ENCODE results near the gene TLL1. TPM values are rescaled to one million over a fixed set of nuclear protein-coding genes. Genes with fewer than 3 reads are reported as not detected.

TLL1 gene
- total and polyA plus RNA-seq, 4 donors: 0.04 to 0.25 (median 0.05) TPM; not detected in 1

DNA sequence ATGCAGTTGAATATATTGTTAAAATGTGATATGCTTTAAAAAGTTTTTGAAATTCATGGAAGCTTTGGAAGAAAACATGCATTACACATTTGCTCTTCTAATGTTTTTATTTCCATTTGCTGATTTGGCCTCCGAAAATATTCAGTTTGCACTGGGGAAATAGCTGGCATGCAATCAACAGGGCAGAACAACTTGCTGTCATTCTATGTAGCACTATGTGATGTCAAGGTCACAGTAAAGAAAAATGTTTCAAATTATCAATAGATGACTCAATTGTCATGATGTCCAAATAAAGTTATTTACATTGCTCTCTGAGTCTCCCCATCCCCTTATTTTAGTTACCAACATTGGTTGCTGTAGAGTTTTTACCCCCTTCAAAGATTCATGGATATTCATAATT is 119.2 kb downstream of the TLL1 start:
- no peak overlapping the region for H3K27ac ChIP-seq (ENCODE audit: low read depth in 1 of 2, low read length in 2 of 2)
- TF ChIP-seq YY1 (IDR thresholded peaks at IDR 0.05): no peak
- TF ChIP-seq RXRA (IDR thresholded peaks at IDR 0.05): no peak
- no peak for TF ChIP-seq SP1 (IDR thresholded peaks at IDR 0.05)
- TF ChIP-seq FOXA2 (IDR thresholded peaks at IDR 0.05): no peak
- no peak for TF ChIP-seq GABPA (IDR thresholded peaks at IDR 0.05 in 1 of 2, conservative IDR thresholded peaks at IDR 0.05 in 1 of 2)
- TF ChIP-seq HNF4G (IDR thresholded peaks at IDR 0.05): no peak
- TF ChIP-seq NR2F2 (IDR thresholded peaks at IDR 0.05): no peak
- TF ChIP-seq TAF1 (conservative IDR thresholded peaks at IDR 0.05): no peak
- H3K4me1 ChIP-seq (ENCODE audit: control insufficient read depth in 4 of 4, insufficient read depth in 4 of 4, low read length in 3 of 4): no peaks in the 10 kb centered on the region
- 56% methylated on average over 1 of the region's 1 CpG for WGBS
- H3K4me3 ChIP-seq (ENCODE audit: low read depth in 1 of 3, low read length in 3 of 3): no peak overlapping the region
- H3K27me3 ChIP-seq (ENCODE audit: control insufficient read depth in 4 of 4, insufficient read depth in 4 of 4, low read length in 3 of 4): no peaks in the 10 kb centered on the region
- no peaks in the 10 kb centered on the region for H3K9me3 ChIP-seq (ENCODE audit: control insufficient read depth in 4 of 4, low read length in 3 of 4)
- H3K9ac ChIP-seq (ENCODE audit: low read depth in 1 of 2, low read length in 2 of 2): no peak overlapping the region
- no peak for DNase-seq (ENCODE audit: low spot score)
- H3K36me3 ChIP-seq (ENCODE audit: control insufficient read depth in 4 of 4, insufficient read depth in 3 of 4, low read depth in 1 of 4, low read length in 3 of 4): no peaks in the 10 kb centered on the region

DNA sequence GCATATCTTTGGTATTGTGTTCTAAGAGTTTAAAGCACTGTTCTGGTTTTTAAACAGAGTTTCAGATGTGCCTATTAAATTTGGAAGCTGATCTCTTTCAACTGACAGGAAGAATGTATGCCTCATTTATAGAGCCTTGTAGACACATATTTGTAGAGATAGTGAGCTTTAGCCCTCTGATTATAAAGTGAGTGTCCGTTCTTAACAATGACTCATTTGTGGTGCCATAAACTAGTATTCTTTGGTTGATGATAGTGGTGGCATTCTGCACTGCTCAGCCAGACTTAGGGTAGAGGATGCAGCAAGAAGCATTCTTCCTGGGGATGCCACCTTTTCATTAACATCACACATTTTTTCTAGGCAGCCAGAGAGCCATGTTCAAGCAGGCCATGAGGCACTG is 121.7 kb downstream of the TLL1 start:
- TF ChIP-seq, protein P1, sequence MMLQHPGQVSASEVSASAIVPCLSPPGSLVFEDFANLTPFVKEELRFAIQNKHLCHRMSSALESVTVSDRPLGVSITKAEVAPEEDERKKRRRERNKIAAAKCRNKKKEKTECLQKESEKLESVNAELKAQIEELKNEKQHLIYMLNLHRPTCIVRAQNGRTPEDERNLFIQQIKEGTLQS (IDR thresholded peaks at IDR 0.05): no peak
- TF ChIP-seq JUND (IDR thresholded peaks at IDR 0.05): no peak
- TF ChIP-seq YY1 (IDR thresholded peaks at IDR 0.05): no peak
- TF ChIP-seq FOXA1 (IDR thresholded peaks at IDR 0.05): no peak
- TF ChIP-seq EGR1 (IDR thresholded peaks at IDR 0.05; ENCODE audit: low read depth in 2 of 2): no peak
- 50% methylated on average over 1 of the region's 1 CpG for WGBS
- H3K27ac ChIP-seq (ENCODE audit: low read depth in 1 of 2, low read length in 2 of 2): no peak overlapping the region
- DNase-seq (ENCODE audit: low spot score): no peak
- H3K27me3 ChIP-seq (ENCODE audit: control insufficient read depth in 4 of 4, insufficient read depth in 4 of 4, low read length in 3 of 4): no peaks in the 10 kb centered on the region
- no peak overlapping the region for H3K4me3 ChIP-seq (ENCODE audit: low read depth in 1 of 3, low read length in 3 of 3)
- no peaks in the 10 kb centered on the region for H3K36me3 ChIP-seq (ENCODE audit: control insufficient read depth in 4 of 4, insufficient read depth in 3 of 4, low read depth in 1 of 4, low read length in 3 of 4)
- no peaks in the 10 kb centered on the region for H3K4me1 ChIP-seq (ENCODE audit: control insufficient read depth in 4 of 4, insufficient read depth in 4 of 4, low read length in 3 of 4)
- H3K9ac ChIP-seq (ENCODE audit: low read depth in 1 of 2, low read length in 2 of 2): no peak overlapping the region
- H3K9me3 ChIP-seq (ENCODE audit: control insufficient read depth in 4 of 4, low read length in 3 of 4): no peaks in the 10 kb centered on the region

DNA sequence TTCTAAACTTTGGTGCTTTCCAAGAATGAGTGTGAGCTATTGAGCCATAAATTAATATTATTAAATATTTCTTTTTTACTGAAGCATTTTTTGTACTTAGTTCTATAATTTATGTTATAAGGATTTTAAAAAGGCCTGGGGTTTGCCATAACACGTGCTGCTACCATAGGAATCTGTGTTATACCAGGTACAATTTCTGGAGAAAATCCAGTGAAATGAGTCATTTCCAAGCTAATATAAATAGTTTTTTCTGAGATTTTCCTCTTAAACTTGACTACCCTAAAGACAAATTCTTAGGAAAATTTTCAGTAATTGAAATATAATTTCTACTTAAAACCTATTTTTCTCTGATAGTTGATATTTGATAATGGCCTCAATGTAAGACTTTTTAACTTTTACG is 130.8 kb downstream of the TLL1 start:
- 77% methylated on average over 2 of the region's 2 CpGs for WGBS
- TF ChIP-seq, protein P1 (IDR thresholded peaks at IDR 0.05): no peak
- TF ChIP-seq JUND (IDR thresholded peaks at IDR 0.05) (no peak), NR2F2 (IDR thresholded peaks at IDR 0.05) (no peak), EGR1 (IDR thresholded peaks at IDR 0.05; ENCODE audit: low read depth in 2 of 2) (no peak), FOXA1 (IDR thresholded peaks at IDR 0.05) (no peak), RAD21 (IDR thresholded peaks at IDR 0.05) (no peak), HNF4A (conservative IDR thresholded peaks at IDR 0.05) (no peak), YY1 (IDR thresholded peaks at IDR 0.05) (no peak), FOXA2 (IDR thresholded peaks at IDR 0.05) (no peak), GABPA (IDR thresholded peaks at IDR 0.05 in 1 of 2, conservative IDR thresholded peaks at IDR 0.05 in 1 of 2) (no peak), SP1 (IDR thresholded peaks at IDR 0.05) (no peak), HNF4G (IDR thresholded peaks at IDR 0.05) (no peak)
- TF ChIP-seq, protein P2, sequence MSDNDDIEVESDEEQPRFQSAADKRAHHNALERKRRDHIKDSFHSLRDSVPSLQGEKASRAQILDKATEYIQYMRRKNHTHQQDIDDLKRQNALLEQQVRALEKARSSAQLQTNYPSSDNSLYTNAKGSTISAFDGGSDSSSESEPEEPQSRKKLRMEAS (IDR thresholded peaks at IDR 0.05): no peak
- TF ChIP-seq, protein P3, sequence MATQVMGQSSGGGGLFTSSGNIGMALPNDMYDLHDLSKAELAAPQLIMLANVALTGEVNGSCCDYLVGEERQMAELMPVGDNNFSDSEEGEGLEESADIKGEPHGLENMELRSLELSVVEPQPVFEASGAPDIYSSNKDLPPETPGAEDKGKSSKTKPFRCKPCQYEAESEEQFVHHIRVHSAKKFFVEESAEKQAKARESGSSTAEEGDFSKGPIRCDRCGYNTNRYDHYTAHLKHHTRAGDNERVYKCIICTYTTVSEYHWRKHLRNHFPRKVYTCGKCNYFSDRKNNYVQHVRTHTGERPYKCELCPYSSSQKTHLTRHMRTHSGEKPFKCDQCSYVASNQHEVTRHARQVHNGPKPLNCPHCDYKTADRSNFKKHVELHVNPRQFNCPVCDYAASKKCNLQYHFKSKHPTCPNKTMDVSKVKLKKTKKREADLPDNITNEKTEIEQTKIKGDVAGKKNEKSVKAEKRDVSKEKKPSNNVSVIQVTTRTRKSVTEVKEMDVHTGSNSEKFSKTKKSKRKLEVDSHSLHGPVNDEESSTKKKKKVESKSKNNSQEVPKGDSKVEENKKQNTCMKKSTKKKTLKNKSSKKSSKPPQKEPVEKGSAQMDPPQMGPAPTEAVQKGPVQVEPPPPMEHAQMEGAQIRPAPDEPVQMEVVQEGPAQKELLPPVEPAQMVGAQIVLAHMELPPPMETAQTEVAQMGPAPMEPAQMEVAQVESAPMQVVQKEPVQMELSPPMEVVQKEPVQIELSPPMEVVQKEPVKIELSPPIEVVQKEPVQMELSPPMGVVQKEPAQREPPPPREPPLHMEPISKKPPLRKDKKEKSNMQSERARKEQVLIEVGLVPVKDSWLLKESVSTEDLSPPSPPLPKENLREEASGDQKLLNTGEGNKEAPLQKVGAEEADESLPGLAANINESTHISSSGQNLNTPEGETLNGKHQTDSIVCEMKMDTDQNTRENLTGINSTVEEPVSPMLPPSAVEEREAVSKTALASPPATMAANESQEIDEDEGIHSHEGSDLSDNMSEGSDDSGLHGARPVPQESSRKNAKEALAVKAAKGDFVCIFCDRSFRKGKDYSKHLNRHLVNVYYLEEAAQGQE (IDR thresholded peaks at IDR 0.05): no peak
- TF ChIP-seq, protein P4, sequence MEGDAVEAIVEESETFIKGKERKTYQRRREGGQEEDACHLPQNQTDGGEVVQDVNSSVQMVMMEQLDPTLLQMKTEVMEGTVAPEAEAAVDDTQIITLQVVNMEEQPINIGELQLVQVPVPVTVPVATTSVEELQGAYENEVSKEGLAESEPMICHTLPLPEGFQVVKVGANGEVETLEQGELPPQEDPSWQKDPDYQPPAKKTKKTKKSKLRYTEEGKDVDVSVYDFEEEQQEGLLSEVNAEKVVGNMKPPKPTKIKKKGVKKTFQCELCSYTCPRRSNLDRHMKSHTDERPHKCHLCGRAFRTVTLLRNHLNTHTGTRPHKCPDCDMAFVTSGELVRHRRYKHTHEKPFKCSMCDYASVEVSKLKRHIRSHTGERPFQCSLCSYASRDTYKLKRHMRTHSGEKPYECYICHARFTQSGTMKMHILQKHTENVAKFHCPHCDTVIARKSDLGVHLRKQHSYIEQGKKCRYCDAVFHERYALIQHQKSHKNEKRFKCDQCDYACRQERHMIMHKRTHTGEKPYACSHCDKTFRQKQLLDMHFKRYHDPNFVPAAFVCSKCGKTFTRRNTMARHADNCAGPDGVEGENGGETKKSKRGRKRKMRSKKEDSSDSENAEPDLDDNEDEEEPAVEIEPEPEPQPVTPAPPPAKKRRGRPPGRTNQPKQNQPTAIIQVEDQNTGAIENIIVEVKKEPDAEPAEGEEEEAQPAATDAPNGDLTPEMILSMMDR (IDR thresholded peaks at IDR 0.05; ENCODE audit: low read depth, low read length, missing input control): no peak

More for the DNA sequence above, 130.8 kb downstream of the TLL1 start:
- Histone ChIP-seq H3K4me1 (ENCODE audit: control insufficient read depth in 4 of 4, insufficient read depth in 4 of 4, low read length in 3 of 4) (no peaks in the 10 kb centered on the region), H3K9ac (ENCODE audit: low read depth in 1 of 2, low read length in 2 of 2) (no peak overlapping the region), H3K36me3 (ENCODE audit: control insufficient read depth in 4 of 4, insufficient read depth in 3 of 4, low read depth in 1 of 4, low read length in 3 of 4) (no peaks in the 10 kb centered on the region), H3K4me3 (ENCODE audit: low read depth in 1 of 3, low read length in 3 of 3) (no peak overlapping the region), H3K27ac (ENCODE audit: low read depth in 1 of 2, low read length in 2 of 2) (no peak overlapping the region), H3K27me3 (ENCODE audit: control insufficient read depth in 4 of 4, insufficient read depth in 4 of 4, low read length in 3 of 4) (no peaks in the 10 kb centered on the region), H3K9me3 (ENCODE audit: control insufficient read depth in 4 of 4, low read length in 3 of 4) (no peaks in the 10 kb centered on the region)
- DNase-seq (ENCODE audit: low spot score): no peak
